ENCODE measurements around the gene GALNT11.
A peak's percentile ranks its signal among the peaks of the same experiment; 100 is the strongest.

DNA sequence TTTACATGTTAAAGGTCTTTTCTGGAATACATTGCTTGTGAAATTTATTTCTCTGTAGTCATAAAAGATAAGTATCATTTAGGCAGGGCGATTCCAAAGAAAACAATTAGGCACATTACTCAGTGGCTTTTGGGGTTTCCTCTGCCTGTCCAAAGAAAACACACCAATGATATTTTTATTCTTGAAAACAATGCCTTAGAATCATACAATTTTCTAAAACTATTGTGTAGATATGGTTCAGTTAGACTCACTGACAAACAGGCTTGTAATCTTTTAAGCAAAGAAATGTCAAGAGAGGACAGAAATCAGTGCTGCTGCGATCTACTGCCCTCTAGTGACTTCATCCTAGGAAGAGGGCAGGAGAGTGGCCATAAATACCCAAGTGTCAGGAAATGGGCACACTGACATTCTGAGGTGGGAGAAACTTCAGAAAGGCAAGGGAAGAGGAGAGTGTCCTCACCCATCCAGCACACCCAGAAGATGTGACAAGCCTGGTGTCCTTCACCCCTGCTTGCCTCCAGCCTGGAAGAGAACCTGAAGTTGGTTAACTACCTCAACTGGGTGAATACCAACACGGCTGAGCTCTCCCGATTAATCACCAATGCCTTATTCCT, 120.5 kb downstream of the GALNT11 start:
- TF ChIP-seq POLR2A (IDR thresholded peaks at IDR 0.05): no peak
- TF ChIP-seq, protein P1, sequence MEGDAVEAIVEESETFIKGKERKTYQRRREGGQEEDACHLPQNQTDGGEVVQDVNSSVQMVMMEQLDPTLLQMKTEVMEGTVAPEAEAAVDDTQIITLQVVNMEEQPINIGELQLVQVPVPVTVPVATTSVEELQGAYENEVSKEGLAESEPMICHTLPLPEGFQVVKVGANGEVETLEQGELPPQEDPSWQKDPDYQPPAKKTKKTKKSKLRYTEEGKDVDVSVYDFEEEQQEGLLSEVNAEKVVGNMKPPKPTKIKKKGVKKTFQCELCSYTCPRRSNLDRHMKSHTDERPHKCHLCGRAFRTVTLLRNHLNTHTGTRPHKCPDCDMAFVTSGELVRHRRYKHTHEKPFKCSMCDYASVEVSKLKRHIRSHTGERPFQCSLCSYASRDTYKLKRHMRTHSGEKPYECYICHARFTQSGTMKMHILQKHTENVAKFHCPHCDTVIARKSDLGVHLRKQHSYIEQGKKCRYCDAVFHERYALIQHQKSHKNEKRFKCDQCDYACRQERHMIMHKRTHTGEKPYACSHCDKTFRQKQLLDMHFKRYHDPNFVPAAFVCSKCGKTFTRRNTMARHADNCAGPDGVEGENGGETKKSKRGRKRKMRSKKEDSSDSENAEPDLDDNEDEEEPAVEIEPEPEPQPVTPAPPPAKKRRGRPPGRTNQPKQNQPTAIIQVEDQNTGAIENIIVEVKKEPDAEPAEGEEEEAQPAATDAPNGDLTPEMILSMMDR (IDR thresholded peaks at IDR 0.05): peak in 4 of 6 experiments; percentile 36 to 56 (median 44)

All from thyroid gland (tissue), 4 donors.